GM19099 (cell line): ENCODE measurements around the gene DPH6.

Source experiments
- POLR2A ChIP-seq: IDR thresholded peaks from 3 replicates; pipeline ENCODE4 v1.6.1; 2011; ENCODE audit warnings: low read depth; ENCODE audit not compliant: insufficient read length; ENCODE audit errors: extremely low read depth

DPH6 gene

DNA sequence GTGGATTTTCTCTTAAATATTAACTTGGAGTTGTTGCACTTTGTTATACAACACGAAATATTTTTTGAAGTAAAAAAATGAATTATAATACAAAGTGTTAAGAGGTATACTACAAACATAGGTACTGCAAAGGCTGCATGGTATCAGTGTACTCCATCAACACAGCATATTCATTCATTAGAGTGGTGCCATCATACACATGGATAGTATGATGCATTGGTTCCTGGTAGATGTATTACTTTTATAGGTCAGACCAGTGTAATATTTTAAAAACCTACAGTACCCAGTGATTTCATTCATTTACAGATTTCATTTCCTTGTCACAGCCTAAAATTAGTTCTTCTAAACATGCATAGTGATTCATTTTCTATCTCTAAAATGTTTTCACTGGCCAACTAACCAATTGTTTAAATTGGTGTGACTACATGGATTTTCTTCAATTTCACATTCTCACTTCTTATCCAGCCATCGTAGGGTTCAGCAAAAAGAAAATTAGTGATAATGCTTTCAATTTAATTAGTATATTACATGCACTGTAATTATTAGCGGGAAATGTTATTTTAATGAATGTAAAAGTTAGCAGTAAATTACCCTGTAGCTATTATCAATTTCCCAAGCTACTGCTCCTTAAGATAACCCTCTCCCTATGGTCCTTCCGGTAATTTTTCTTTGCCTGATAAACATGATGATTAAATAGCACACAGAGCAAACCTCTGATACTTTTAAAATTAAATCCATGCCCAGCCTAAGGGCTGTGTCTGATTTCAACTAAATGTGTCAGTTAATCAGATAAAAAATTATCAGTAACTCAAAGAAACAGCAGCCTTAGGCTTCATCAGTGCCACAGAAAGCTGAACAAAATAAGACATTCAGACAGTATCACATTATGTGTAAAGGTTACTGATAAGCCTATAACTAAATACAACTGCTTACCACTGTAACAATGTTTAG, 68.4 kb downstream of the DPH6 start:
- no peak for TF ChIP-seq POLR2A

DNA sequence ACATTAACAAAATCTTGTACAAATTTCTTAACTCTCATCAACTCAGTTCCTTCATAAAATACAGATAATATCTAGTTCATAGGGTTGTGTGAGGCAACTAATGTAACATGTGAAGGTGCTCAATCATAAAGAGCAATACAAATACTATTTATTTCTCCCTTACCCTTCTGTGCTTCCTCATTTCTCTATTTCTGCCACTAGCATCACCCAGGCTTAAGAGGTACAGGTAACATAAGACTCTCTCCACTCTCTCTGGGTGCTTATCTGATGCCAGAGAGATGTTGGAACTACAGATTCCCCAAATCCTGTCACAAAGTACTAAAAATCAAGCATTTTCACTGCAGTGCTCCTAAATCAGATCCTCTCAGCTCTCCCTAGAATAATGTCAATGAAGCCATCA, 74.9 kb downstream of the DPH6 start:
- TF ChIP-seq POLR2A: no peak

DNA sequence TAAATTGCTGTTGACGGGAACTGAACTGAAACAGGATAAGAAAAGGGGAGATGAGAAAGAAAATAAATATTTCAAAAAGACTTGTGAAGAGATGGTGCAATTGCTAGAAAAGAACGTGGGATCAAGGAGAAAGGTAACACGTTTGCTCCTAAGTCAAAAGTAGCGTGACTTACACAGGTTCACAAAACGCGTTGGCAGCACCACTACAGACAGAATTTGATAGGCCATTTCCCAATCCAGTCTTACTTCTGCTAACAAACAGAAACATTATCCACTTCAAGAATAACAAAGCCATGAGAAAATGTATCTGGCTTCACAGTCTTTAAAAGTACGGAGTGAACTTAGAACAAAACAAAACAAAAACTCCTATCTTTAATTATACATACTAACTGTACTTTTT, 75.5 kb downstream of the DPH6 start:
- no peak for TF ChIP-seq POLR2A

GRCh38 chr15:35466476-35466875, 79.5 kb downstream of the DPH6 start:
- no peak for TF ChIP-seq POLR2A

DNA sequence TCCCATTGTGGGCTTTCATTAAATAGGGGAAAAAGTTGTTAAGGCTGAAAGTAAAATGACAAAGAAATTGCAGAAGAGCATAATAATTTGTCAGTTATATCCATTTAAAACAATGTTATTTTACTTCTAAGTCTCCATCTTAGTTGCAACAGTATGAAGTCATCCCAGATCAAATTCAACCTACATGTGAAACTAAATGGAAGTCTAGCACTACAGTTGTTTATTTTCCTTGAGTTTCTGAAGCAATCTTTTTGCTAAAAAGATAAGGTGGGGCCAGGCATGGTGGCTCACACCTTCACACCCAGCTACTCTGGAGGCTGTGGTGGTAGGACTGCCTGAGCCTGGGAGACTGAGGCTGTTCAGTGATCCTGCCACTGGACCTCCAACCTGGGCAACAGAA, 80.2 kb downstream of the DPH6 start:
- no peak for TF ChIP-seq POLR2A

DNA sequence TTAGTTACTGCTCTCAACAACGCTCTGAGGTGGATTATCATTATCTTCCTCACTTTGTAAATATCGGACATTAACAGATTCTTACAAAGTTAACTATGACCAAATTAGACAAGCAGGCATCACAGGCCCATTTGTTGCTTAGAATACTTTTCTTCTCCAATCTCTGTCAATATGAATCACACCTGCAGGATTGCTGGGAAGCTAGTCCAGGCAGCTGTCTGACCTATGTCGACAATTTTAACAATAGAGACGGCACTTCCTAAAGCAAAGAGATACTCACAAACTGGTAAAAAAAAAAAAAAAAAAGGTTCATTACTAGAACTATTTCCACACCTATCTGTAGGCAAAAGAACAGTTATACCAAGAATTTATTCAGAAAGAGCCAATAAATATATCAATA, 85.3 kb downstream of the DPH6 start:
- no peak for TF ChIP-seq POLR2A

GRCh38 chr15:35458176-35458856, 87.6 kb downstream of the DPH6 start:
- TF ChIP-seq POLR2A: no peak

- no peak for TF ChIP-seq POLR2A
Measured at GRCh38 chr15:35455201-35455600, 90.8 kb downstream of the DPH6 start.

GRCh38 chr15:35450492-35450891, 95.5 kb downstream of the DPH6 start:
- no peak for TF ChIP-seq POLR2A

- TF ChIP-seq POLR2A: no peak
Measured at GRCh38 chr15:35448294-35448693, 97.7 kb downstream of the DPH6 start.

- no peak for TF ChIP-seq POLR2A
Measured at GRCh38 chr15:35445891-35446290, 100.1 kb downstream of the DPH6 start.

DNA sequence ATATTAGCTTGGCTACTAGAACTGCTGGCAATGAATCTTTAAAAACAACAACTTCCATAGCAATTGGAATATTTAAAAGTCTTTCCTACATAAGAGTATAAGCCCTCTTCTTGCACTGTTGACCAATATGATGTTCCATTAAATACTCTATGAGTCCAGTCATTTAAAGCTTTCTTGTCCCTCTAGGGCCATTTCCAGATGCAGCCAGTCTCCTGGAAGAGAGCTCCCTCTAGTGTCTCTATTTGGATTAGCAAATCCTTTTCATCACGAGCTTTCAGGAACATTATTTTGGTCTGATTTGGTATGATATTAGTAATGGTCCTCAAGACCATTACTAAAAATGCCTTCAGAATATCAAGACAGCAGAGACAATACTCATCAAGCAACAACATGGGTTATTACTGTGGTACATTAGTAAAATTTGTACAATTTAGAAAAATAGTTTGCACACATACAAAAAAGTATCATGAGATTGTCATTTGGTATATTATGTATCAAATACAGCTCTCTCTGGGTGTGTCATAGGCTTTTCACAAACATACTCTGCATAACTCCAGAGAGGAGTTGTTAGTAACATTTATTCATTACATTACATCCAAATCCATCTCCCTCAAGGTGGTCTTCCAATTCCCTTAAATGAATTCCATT, 101.3 kb downstream of the DPH6 start:
- TF ChIP-seq POLR2A: no peak

- TF ChIP-seq POLR2A: no peak
Measured at GRCh38 chr15:35443376-35443775, 102.6 kb downstream of the DPH6 start.

GRCh38 chr15:35442742-35443141, 103.2 kb downstream of the DPH6 start:
- no peak for TF ChIP-seq POLR2A

GRCh38 chr15:35440265-35440664, 105.7 kb downstream of the DPH6 start:
- no peak for TF ChIP-seq POLR2A

GRCh38 chr15:35439291-35439690, 106.7 kb downstream of the DPH6 start:
- no peak for TF ChIP-seq POLR2A
